Stimulated activated CD4-positive, alpha-beta T cell treated with anti-CD3 and anti-CD28 coated beads, Interleukin-2, amount 100 ng/mL, for 24 hours (primary cell): ENCODE measurements around the gene OOSP2.

Experiments used
- DNase-seq, 2 donors: peaks; one replicate each; pipeline ENCODE4 v3.0.0-alpha.2; 2020

The OOSP2 gene

GRCh38 chr11:60084631-60085273 is 44.5 kb downstream of the OOSP2 start:
- DNase-seq, result no peak

GRCh38 chr11:60085909-60086308 is 45.7 kb downstream of the OOSP2 start:
- DNase-seq, result no peak

- DNase-seq, result no peak
Observed at GRCh38 chr11:60087239-60087638, 47.0 kb downstream of the OOSP2 start.

GRCh38 chr11:60088364-60088763 is 48.2 kb downstream of the OOSP2 start, which contains the start of gene MS4A2:
MS4A2 (plus strand) TSS chr11:60088664; CDS start chr11:60088766, 102 bp downstream.
- no peak for DNase-seq

DNA sequence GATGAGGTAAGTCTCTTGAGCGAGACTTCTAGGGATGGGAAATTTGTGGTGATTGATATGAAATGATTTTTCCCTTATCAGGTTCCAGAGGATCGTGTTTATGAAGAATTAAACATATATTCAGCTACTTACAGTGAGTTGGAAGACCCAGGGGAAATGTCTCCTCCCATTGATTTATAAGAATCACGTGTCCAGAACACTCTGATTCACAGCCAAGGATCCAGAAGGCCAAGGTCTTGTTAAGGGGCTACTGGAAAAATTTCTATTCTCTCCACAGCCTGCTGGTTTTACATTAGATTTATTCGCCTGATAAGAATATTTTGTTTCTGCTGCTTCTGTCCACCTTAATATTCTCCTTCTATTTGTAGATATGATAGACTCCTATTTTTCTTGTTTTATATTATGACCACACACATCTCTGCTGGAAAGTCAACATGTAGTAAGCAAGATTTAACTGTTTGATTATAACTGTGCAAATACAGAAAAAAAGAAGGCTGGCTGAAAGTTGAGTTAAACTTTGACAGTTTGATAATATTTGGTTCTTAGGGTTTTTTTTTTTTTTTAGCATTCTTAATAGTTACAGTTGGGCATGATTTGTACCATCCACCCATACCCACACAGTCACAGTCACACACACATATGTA is 55.4 kb downstream of the OOSP2 start:
- DNase-seq, result no peak

DNA sequence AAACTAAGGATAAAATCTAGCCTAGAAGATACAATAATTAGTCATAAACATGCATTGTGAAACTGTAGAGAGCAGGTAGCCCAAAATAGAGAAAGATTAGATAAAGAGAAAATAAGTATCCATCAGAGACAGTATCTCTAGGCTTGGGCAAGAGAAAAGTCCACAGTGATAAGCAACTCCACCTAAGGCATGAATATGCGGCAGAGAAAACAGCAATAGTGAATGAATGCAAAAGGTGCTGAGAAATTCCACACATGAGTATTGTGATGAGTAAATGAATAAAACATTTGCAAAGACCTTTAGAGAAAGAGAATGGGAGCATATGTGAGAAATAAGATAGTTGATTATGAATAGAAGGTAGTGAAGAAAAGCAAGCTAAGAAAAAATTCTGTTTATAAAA is 57.0 kb downstream of the OOSP2 start:
- DNase-seq, result no peak
